Measurements from ENCODE around the gene TNFSF18. TPM values are rescaled to one million over a fixed set of nuclear protein-coding genes. Genes with fewer than 3 reads are reported as not detected.
A peak's percentile ranks its signal among the peaks of the same experiment; 100 is the strongest.

TNFSF18 gene
- total and polyA plus RNA-seq, 2 donors (not counting 1 experiment from before 2014, with no cell fraction given) = not detected

GRCh38 chr1:173039626-173040025 lies 11.1 kb downstream of the TNFSF18 start:
- no peak overlapping the region for H2AFZ ChIP-seq (ENCODE audit: insufficient read depth, low read depth, low read length, poor library complexity, severe bottlenecking)
- Mint-ChIP-seq H3K4me3 (no peak overlapping the region), H3K9me3 (ENCODE audit: insufficient read depth) (no peaks in the 10 kb centered on the region), H3K4me1 (peaks cover 7% of the 10 kb centered on the region), H3K27ac (no peak overlapping the region), H3K27me3 (no peaks in the 10 kb centered on the region)
- POLR2A ChIA-PET = no interaction called here
- no peaks in the 10 kb centered on the region for H4K20me1 ChIP-seq (ENCODE audit: control insufficient read depth, insufficient read depth, low read length, poor library complexity, severe bottlenecking)
- no peak overlapping the region for H3K9ac ChIP-seq (ENCODE audit: low read length)
- H3K4me2 ChIP-seq (replicated peaks; ENCODE audit: low read depth, low read length, poor library complexity, severe bottlenecking) = no peak overlapping the region
- H3K4me1 ChIP-seq (ENCODE audit: control insufficient read depth in 2 of 2, insufficient read depth in 2 of 2, low read length in 2 of 2) = no peaks in the 10 kb centered on the region
- DNase-seq (no peak), ATAC-seq (ENCODE audit: low read depth) (no peak)
- H3K79me2 ChIP-seq (ENCODE audit: control insufficient read depth, insufficient read depth, low read length) = no peaks in the 10 kb centered on the region
- intact Hi-C loops (cut with micrococcal nuclease) = no loop called here
- no peaks in the 10 kb centered on the region for H3K36me3 ChIP-seq (replicated peaks in 1 of 2; ENCODE audit: control extremely low read depth in 1 of 2, control insufficient read depth in 1 of 2, extremely low read depth in 1 of 2, insufficient read depth in 2 of 2, low read length in 1 of 2)
- TF ChIP-seq CTCF (IDR thresholded peaks at IDR 0.05) = no peak
- TF ChIP-seq EZH2 (IDR thresholded peaks at IDR 0.05; ENCODE audit: borderline replicate concordance, insufficient read depth, low read depth, low read length, poor library complexity, severe bottlenecking) = no peak
- CTCF ChIA-PET = interaction anchor here (0.7 to 1.6 kb wide), 4 partner anchors 19 to 513 kb away, joined by 3 to 5 read pairs (median 4); no protein-coding TSS in a partner anchor
- H3K4me3 ChIP-seq (ENCODE audit: control extremely low read depth in 1 of 5, extremely low read depth in 1 of 5, insufficient read depth in 1 of 5, low read depth in 2 of 5, low read length in 4 of 5) = no peak overlapping the region
- no peaks in the 10 kb centered on the region for H3K27me3 ChIP-seq (replicated peaks in 1 of 4; ENCODE audit: control extremely low read depth in 1 of 4, control insufficient read depth in 3 of 4, insufficient read depth in 4 of 4, low read length in 3 of 4)
- H3K27ac ChIP-seq (ENCODE audit: low read length in 2 of 2) = no peak overlapping the region
- no peaks in the 10 kb centered on the region for H3K9me3 ChIP-seq (ENCODE audit: control extremely low read depth in 1 of 3, control insufficient read depth in 2 of 3, insufficient read depth in 1 of 3, low read length in 2 of 3)

DNA sequence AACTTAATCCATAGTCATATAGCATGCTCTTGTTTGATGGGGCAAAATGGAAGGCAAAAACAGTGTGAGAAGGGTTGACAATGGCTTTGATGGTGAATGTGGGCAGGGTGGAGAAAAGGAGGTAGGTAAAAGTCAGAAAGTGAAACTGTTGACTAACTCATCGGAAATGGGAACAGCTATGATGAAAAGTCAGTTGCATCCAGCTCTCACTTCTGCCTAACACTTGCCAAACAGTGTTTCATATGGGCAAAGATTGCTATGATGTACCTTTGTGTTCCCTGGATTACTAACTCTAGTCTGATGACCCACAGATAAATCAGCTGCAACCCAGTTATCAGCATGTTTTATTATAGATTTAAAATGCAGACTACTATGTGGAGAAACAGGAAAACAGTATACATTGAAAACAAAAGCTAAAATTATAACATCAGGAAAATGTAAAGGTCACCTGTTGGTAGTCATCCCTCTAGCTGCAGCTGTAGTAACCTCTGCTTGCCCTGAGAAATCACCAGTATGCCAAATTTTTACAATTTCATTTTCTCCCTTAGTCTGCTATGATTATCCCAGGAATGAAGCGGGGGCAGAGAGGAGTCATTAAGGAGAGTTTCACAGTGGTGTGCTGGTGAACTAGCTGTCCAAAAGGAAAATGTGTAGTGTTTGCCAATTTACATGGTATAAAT lies 11.7 kb downstream of the TNFSF18 start:
- H3K4me2 ChIP-seq (replicated peaks; ENCODE audit: low read depth, low read length, poor library complexity, severe bottlenecking) = peak overlapping the region; percentile 2
- ChIA-PET CTCF (interaction anchor here (1.3 to 1.6 kb wide), 2 partner anchors 19 to 164 kb away, joined by 4 to 5 read pairs; no protein-coding TSS in a partner anchor), POLR2A (no interaction called here)
- intact Hi-C loops (cut with micrococcal nuclease) = no loop called here
- H3K9me3 Mint-ChIP-seq (ENCODE audit: insufficient read depth) = no peaks in the 10 kb centered on the region
- H3K27me3 Mint-ChIP-seq = no peaks in the 10 kb centered on the region
- no peak overlapping the region for H3K27ac ChIP-seq (ENCODE audit: low read length in 2 of 2)
- TF ChIP-seq EZH2 (IDR thresholded peaks at IDR 0.05; ENCODE audit: borderline replicate concordance, insufficient read depth, low read depth, low read length, poor library complexity, severe bottlenecking) (no peak), CTCF (IDR thresholded peaks at IDR 0.05) (no peak)
- H3K4me3 Mint-ChIP-seq = no peak overlapping the region
- no peaks in the 10 kb centered on the region for H3K36me3 ChIP-seq (replicated peaks in 1 of 2; ENCODE audit: control extremely low read depth in 1 of 2, control insufficient read depth in 1 of 2, extremely low read depth in 1 of 2, insufficient read depth in 2 of 2, low read length in 1 of 2)
- H3K79me2 ChIP-seq (ENCODE audit: control insufficient read depth, insufficient read depth, low read length) = no peaks in the 10 kb centered on the region
- DNase-seq = no peak
- no peaks in the 10 kb centered on the region for H3K27me3 ChIP-seq (replicated peaks in 1 of 4; ENCODE audit: control extremely low read depth in 1 of 4, control insufficient read depth in 3 of 4, insufficient read depth in 4 of 4, low read length in 3 of 4)
- H4K20me1 ChIP-seq (ENCODE audit: control insufficient read depth, insufficient read depth, low read length, poor library complexity, severe bottlenecking) = no peaks in the 10 kb centered on the region
- H2AFZ ChIP-seq (ENCODE audit: insufficient read depth, low read depth, low read length, poor library complexity, severe bottlenecking) = no peak overlapping the region
- peaks cover 7% of the 10 kb centered on the region for H3K4me1 Mint-ChIP-seq
- WGBS (ENCODE audit: insufficient coverage) = 43% methylated on average over 1 of the region's 2 CpGs
- no peak for ATAC-seq (ENCODE audit: low read depth)
- no peaks in the 10 kb centered on the region for H3K4me1 ChIP-seq (ENCODE audit: control insufficient read depth in 2 of 2, insufficient read depth in 2 of 2, low read length in 2 of 2)
- H3K27ac Mint-ChIP-seq = no peak overlapping the region
- H3K4me3 ChIP-seq (ENCODE audit: control extremely low read depth in 1 of 5, extremely low read depth in 1 of 5, insufficient read depth in 1 of 5, low read depth in 2 of 5, low read length in 4 of 5) = no peak overlapping the region
- H3K9ac ChIP-seq (ENCODE audit: low read length) = no peak overlapping the region
- no peaks in the 10 kb centered on the region for H3K9me3 ChIP-seq (ENCODE audit: control extremely low read depth in 1 of 3, control insufficient read depth in 2 of 3, insufficient read depth in 1 of 3, low read length in 2 of 3)
